Umbilical cord (tissue), 2 donors: Measurements from ENCODE around the gene MAP3K13. TPM values are rescaled to one million over a fixed set of nuclear protein-coding genes. Genes with fewer than 3 reads are reported as not detected.

Source experiments
- DNase-seq: peaks from one replicate; pipeline ENCODE4 v3.0.0-alpha.2; 2015; ENCODE audit warnings: low spot score
- total RNA-seq: library from RNA; depleted of rRNA; stranded (reverse); fragments of >200 nt; gene quantifications from one replicate; pipeline ENCODE4 v1.2.3, GENCODE V29; 2014; ENCODE audit warnings: low replicate concordance; ENCODE audit not compliant: insufficient read depth

MAP3K13 gene
- total RNA-seq, 1 donor from 2014 or later: 28.4 TPM

GRCh38 chr3:185508335-185508991, 145.5 kb downstream of the MAP3K13 start:
- DNase-seq: no peak

GRCh38 chr3:185511711-185512110, 148.8 kb downstream of the MAP3K13 start:
- no peak for DNase-seq

DNA sequence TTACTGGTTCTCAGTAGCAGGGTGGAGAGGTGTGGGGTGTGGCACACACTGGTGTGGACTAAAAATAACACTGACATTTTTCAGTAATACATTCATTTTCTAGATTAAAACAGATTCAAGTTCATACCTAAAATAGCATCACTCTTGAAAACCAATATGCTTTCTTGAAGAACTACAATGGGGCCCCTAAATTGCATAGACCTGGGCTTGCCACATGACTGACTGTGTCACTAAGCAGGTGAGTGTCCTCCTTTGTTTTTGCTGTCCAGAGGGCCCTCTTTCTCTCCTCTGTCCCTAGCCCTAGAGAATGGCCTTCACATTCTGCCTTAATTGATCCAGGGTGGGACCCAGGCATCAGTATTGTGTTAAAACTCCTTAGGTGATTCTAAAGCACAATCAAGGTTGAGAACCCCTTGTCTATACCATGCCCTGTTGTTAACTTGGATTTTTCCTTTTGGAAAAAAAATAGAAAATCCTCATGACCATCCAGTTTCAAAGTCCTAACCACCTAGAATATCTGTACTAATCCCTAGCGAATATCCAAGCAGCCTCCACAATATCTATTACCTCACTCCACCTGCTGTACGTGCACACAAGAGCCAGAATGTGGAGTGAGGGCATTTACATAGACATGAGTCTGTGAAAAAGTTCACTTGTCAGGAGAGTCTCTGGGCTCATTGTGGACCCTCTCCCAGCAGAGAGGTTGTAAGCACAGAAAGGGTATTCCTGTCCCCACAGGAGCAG, 154.6 kb downstream of the MAP3K13 start:
- DNase-seq: no peak

- no peak for DNase-seq
These were observed 156.1 kb downstream of the MAP3K13 start for GRCh38 chr3:185519021-185519420.

- DNase-seq: no peak
These were observed 158.6 kb downstream of the MAP3K13 start for GRCh38 chr3:185521349-185522138.

DNA sequence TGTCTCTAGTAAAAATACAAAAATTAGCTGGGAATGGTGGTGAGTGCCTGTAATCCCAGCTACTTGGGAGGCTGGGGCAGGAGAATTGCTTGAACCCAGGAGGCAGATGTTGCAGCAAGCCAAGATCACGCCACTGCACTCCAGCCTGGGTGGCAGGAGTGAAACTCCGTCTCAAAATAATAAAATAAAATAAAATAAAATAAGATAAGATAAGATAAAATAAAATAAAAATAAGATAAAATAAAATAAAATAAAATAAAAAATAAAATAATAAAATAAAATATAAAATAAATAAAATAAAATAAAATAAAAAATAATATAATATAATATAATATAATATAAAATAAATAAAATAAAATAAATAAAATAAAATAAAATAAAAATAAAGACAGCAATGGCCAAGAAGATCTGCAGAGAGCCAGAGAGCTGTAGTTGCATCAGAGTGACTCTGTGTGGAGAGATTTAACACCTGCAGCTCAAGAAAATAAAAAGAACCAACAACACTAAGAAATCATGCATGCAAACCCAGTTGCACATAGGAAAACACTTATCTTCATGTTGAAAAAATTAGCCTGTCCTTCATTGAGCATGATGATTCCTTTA, 163.5 kb downstream of the MAP3K13 start:
- no peak for DNase-seq

GRCh38 chr3:185527364-185527763, 164.4 kb downstream of the MAP3K13 start:
- no peak for DNase-seq

GRCh38 chr3:185528532-185528931, 165.6 kb downstream of the MAP3K13 start:
- DNase-seq: no peak

DNA sequence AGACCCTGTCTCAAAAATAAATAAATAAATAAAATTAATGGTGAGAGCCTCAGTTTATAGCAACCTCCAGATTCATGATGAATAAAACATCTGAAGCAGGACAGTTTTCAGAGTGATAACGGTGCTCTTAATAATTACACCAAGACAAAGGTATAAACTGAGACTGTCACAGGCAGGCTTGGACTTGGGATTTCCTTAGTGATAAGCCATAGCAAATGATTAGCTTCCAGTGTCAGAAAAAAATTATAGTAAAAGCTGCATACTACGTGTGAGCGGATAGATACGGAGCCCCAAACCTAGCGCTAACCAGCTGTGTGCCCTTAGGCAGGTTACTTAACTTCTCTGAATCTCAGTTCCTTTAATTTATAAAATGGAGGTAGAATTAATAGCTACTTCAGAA, 167.9 kb downstream of the MAP3K13 start:
- no peak for DNase-seq

DNA sequence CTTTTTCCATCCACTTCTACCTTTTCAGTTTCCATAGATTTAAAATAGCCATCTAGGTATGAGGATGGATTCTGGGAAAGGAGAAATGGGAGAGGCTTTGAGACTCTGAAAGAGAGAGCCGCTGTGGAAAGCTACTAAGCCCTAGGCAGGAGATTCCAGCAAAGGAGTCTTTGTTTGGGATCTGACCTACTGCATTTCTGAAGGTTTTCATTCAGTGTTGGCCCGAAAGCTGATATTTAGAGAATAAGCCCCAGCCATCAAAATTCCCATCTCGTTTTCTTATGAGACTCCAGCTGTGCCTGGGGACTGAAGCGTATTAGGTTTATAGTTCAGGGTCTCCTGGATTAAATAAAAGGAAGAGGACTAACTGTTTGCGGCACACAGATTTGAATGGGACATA, 170.0 kb downstream of the MAP3K13 start:
- DNase-seq: no peak

DNA sequence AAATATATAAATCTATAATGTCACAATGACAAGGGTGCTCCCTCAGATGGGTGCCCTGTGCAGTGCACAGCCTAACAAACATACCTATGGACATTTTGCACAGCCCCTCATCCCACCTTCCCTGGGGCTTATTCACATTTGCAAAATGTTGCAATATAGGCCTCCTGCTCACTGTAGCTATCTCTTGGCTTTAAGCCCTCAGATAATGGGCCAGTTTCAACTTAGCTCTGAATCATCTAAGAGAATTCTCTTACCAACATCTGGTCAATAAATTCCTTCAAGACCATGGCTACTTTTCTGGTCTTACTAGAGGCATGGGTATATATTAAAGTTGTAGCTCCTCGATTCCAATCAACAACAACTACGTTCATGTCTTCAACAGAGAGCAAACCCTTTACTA, 171.6 kb downstream of the MAP3K13 start:
- DNase-seq: peak; percentile 52

DNA sequence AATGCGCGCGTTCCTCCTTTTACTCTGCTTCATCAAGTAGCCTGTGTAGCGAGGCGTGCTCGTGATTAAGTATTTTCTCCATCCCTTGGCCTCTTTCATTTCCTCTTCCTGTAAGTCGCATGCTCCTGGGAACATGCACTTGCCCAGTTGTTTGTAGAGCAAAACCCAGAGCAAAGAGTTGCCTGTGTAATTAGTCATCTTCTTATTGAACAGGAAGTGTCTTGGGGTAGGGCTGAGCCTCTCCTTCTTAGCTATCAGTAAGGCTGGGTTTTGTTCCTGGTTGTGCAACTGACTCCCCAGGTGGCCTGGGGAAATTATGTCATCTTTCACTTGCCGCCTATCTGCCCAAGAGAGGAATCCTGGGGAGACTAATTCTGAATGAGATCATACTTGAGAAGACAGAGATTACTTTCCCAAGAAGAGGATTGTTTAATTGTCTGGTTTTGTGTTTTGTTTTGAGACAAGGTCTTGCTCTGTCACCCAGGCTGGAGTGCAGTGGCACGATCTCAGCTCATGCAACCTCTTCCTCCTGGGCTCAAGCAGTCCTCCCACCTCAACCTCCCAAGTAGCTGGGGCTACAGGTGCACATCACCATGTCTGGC, 174.5 kb downstream of the MAP3K13 start:
- peak; percentile 18 for DNase-seq

Other genes with a start within 250 kb of the MAP3K13 start
- gene C3orf70, start 210.1 kb upstream of the MAP3K13 start, total RNA-seq: 38.5 TPM
- gene EHHADH, start 109.1 kb upstream of the MAP3K13 start, total RNA-seq: 7.7 TPM
- gene TMEM41A, start 135.9 kb downstream of the MAP3K13 start, total RNA-seq: 14.2 TPM
- 2.2 TPM for gene LIPH, start 189.5 kb downstream of the MAP3K13 start, total RNA-seq
- gene SENP2, start 223.2 kb downstream of the MAP3K13 start, total RNA-seq: 33.0 TPM